GM12878 (cell line): ENCODE data around the gene PPME1. TPM values are rescaled to one million over a fixed set of nuclear protein-coding genes. Genes with fewer than 3 reads are reported as not detected.

Experiments used
- ATAC-seq: fragments of 200-7000 bp; cut with Tn5 transposase; 3 replicates; pipeline ENCODE4 v1.9.1; 2020; ENCODE audit warnings: mild to moderate bottlenecking, moderate library complexity
- BruUV-seq: library from RNA; stranded (reverse); fragments of 400-500 nt; replicated peaks from 2 replicates; lab custom pipeline; 2021; lab: Mats Ljungman, UMichigan
- CTCF ChIA-PET: fragments of 300-600 bp; sonication (Branson Sonifier 250); formaldehyde crosslinking; extraction: SDS; loops from one replicate; lab custom pipeline; 2021; ENCODE audit warnings: inconsistent platforms; lab: Yijun Ruan, JAX
- POLR2A ChIA-PET: fragments of 350-600 bp; formaldehyde crosslinking; extraction: SDS; loops from one replicate; lab custom pipeline; 2021; ENCODE audit warnings: inconsistent platforms; lab: Charles Lee
- RAD21 ChIA-PET: fragments of 300-600 bp; sonication (Branson Sonifier 250); formaldehyde crosslinking; loops from one replicate; lab custom pipeline; 2023; ENCODE audit warnings: antibody characterized with exemption; ENCODE audit not compliant: unreplicated experiment; lab: Charles Lee
- SMC1A ChIA-PET: fragments of 300-600 bp; sonication (Branson Sonifier 250); formaldehyde crosslinking; loops from one replicate; lab custom pipeline; 2023; ENCODE audit not compliant: unreplicated experiment, uncharacterized antibody; lab: Charles Lee
- DNase-seq: peaks from one replicate; pipeline ENCODE4 v3.0.0-alpha.2; 2011; ENCODE audit warnings: low read depth, low spot score
- FAIRE-seq: peaks from 3 replicates; lab custom pipeline; 2011; peaks lifted over from hg19 to GRCh38; lab: Jason Lieb, UNC
- H2AFZ ChIP-seq: 2 replicates; pipeline ENCODE4 v1.6.0; 2011; ENCODE audit warnings: low read depth, low read length, control low read depth; ENCODE audit not compliant: control insufficient read depth
- H3K27ac ChIP-seq: 2 replicates; pipeline ENCODE4 v1.5.1; 2011; ENCODE audit warnings: control low read depth; ENCODE audit not compliant: control insufficient read depth, insufficient read depth
- H3K27me3 ChIP-seq, 2 experiments: replicated peaks in 1 of 2; 2 replicates each; pipeline versions ENCODE4 v1.6.0 to v1.6.1; 2011; ENCODE audit warnings: low read length in 1 of 2; ENCODE audit not compliant: control insufficient read depth in 2 of 2, insufficient read depth in 2 of 2
- H3K36me3 ChIP-seq, 2 experiments: 2 replicates each; pipeline ENCODE4 v1.5.1; 2011; ENCODE audit warnings: low read length in 1 of 2; ENCODE audit not compliant: control insufficient read depth in 2 of 2, insufficient read depth in 2 of 2
- H3K4me1 ChIP-seq: 2 replicates; pipeline ENCODE4 v1.6.1; 2011; ENCODE audit warnings: mild to moderate bottlenecking, low read length, moderate library complexity, mixed read lengths; ENCODE audit not compliant: control insufficient read depth, insufficient read depth
- H3K4me2 ChIP-seq: 2 replicates; pipeline ENCODE4 v1.6.0; 2011; ENCODE audit warnings: control low read depth; ENCODE audit not compliant: control insufficient read depth, insufficient read depth
- H3K4me3 ChIP-seq: fragments of 200-600 bp; sonication (generic); 2 replicates; pipeline ENCODE4 v1.5.1; 2016
- H3K79me2 ChIP-seq: 2 replicates; pipeline ENCODE4 v1.6.0; 2011; ENCODE audit warnings: low read length; ENCODE audit not compliant: control insufficient read depth, insufficient read depth
- H3K9ac ChIP-seq: 2 replicates; pipeline ENCODE4 v1.8.0; 2011; ENCODE audit warnings: low read length, control low read depth, mixed read lengths; ENCODE audit not compliant: control insufficient read depth, insufficient read depth
- H3K9me3 ChIP-seq: replicated peaks from 3 replicates; pipeline ENCODE4 v1.5.1; 2011; ENCODE audit warnings: mild to moderate bottlenecking, low read length; ENCODE audit not compliant: control insufficient read depth, insufficient read depth
- H4K20me1 ChIP-seq: 2 replicates; pipeline ENCODE4 v1.6.0; 2011; ENCODE audit not compliant: control insufficient read depth, insufficient read depth
- ATF3 ChIP-seq: IDR thresholded peaks from 2 replicates; pipeline ENCODE4 v1.6.1; 2011; ENCODE audit warnings: low read depth, mild to moderate bottlenecking, low read length, moderate library complexity, borderline replicate concordance; ENCODE audit errors: extremely low read depth
- CBX5 ChIP-seq: sonication (generic); IDR thresholded peaks from 2 replicates; pipeline ENCODE4 v1.6.1; 2016; ENCODE audit warnings: low read depth, moderate library complexity, mild to moderate bottlenecking, inconsistent platforms
- IKZF1 ChIP-seq: fragments of 450-650 bp; conservative IDR thresholded peaks from 2 replicates; pipeline ENCODE4 v1.6.1; 2017; ENCODE audit warnings: antibody characterized with exemption, mild to moderate bottlenecking
- RELA ChIP-seq: fragments of 450-650 bp; IDR thresholded peaks from 2 replicates; pipeline ENCODE4 v1.8.0; 2014; ENCODE audit warnings: borderline replicate concordance; ENCODE audit not compliant: partially characterized antibody
- STAT1 ChIP-seq: fragments of 450-650 bp; conservative IDR thresholded peaks from 2 replicates; pipeline ENCODE4 v1.6.1; 2014; ENCODE audit warnings: antibody characterized with exemption, mild to moderate bottlenecking
- SUPT20H ChIP-seq: IDR thresholded peaks from 2 replicates; pipeline ENCODE4 v1.6.1; 2011; ENCODE audit warnings: low read depth, mild to moderate bottlenecking, low read length, moderate library complexity, borderline replicate concordance; ENCODE audit not compliant: control insufficient read depth
- TCF12 ChIP-seq: IDR thresholded peaks from 2 replicates; pipeline ENCODE4 v1.6.1; 2011; ENCODE audit warnings: low read depth, mild to moderate bottlenecking, low read length
- WRNIP1 ChIP-seq: IDR thresholded peaks from 2 replicates; pipeline ENCODE4 v1.6.1; 2011; ENCODE audit warnings: low read depth, low read length, improper control_type of control experiment, borderline replicate concordance
- in situ Hi-C: fragments of 300-500 bp; cut with MboI; formaldehyde crosslinking; loops from 9 replicates; pipeline ENCODE4 v1.14.3; 2018; ENCODE audit warnings: mixed read lengths
- intact Hi-C: fragments of 100-400 bp; cut with micrococcal nuclease; formaldehyde crosslinking; loops from one replicate; pipeline ENCODE4 v1.14.2; 2022; ENCODE audit not compliant: unreplicated experiment
- polyA plus RNA-seq, 11 experiments: library from polyadenylated mRNA; depleted of rRNA in 4 of 11; unstranded in 6 of 11; stranded (reverse) in 5 of 11; fragments of >200 nt; fragmentation: Nextera tagmentation in 4 of 11; fragmentation: Illumina TruSeq in 1 of 11; extraction: Ambion mirVana in 4 of 11; extraction: Trizol in 1 of 11; gene quantifications; 1 replicate in 1 of 11; 2 replicates in 10 of 11; pipeline versions ENCODE4 v1.2.1 to v1.2.3, GENCODE V29; 2011 to 2016; ENCODE audit warnings: inconsistent platforms in 2 of 11, missing spikeins in 2 of 11, low read depth in 1 of 11
- total RNA-seq, 4 experiments: library from RNA; depleted of rRNA in 3 of 4; stranded (reverse); fragments of >200 nt in 3 of 4; fragmentation: Illumina TruSeq in 1 of 4; extraction: Trizol in 1 of 4; gene quantifications; 2 replicates each; pipeline versions ENCODE4 v1.2.1 to v1.2.3, GENCODE V29; 2013 to 2021
- TF ChIP-seq, protein P1 (sequence below): fragments of 450-650 bp; IDR thresholded peaks from 2 replicates; pipeline ENCODE4 v1.6.1; 2018; ENCODE audit warnings: mild to moderate bottlenecking, low read depth, moderate library complexity; ENCODE audit not compliant: partially characterized antibody

Gene PPME1
- total and polyA plus RNA-seq, 10 of the 15 experiments (the other 5 are each of a cell fraction or from before 2014, with no cell fraction given): 3.1 to 51.4 (median 20.8) TPM

DNA sequence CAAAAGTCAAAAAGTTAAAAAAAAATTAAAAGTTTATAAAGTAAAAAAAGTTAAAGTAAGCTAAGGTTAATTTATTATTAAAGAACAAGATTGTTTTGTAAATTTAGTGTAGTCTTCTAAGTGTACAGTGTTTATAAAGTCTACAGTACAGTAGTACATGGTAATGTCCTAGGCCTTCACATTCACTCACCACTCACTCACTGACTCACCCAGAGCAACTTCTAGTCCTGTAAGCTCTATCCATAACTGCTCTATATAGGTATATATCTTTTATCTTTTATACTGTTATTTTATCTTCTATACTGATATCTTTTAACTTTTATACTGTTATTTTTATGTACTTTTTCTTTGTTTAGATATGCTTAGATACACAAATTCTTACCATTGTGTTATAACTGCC, 11.4 kb upstream of the PPME1 start:
- POLR2A ChIA-PET: no interaction called here
- TF ChIP-seq IKZF1 (no peak), CBX5 (no peak), ATF3 (no peak), WRNIP1 (no peak), STAT1 (no peak), TCF12 (no peak), RELA (no peak), SUPT20H (no peak)
- TF ChIP-seq, protein P1, sequence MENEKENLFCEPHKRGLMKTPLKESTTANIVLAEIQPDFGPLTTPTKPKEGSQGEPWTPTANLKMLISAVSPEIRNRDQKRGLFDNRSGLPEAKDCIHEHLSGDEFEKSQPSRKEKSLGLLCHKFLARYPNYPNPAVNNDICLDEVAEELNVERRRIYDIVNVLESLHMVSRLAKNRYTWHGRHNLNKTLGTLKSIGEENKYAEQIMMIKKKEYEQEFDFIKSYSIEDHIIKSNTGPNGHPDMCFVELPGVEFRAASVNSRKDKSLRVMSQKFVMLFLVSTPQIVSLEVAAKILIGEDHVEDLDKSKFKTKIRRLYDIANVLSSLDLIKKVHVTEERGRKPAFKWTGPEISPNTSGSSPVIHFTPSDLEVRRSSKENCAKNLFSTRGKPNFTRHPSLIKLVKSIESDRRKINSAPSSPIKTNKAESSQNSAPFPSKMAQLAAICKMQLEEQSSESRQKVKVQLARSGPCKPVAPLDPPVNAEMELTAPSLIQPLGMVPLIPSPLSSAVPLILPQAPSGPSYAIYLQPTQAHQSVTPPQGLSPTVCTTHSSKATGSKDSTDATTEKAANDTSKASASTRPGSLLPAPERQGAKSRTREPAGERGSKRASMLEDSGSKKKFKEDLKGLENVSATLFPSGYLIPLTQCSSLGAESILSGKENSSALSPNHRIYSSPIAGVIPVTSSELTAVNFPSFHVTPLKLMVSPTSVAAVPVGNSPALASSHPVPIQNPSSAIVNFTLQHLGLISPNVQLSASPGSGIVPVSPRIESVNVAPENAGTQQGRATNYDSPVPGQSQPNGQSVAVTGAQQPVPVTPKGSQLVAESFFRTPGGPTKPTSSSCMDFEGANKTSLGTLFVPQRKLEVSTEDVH: no peak
- TF ChIP-seq, all 136 proteins: peak for 0
- no peak for FAIRE-seq
- intact Hi-C loops: no loop called here
- Histone ChIP-seq H3K4me1 (peaks cover 10% of the 10 kb centered on the region; the same call in 1 of the 2 replicates), H3K4me2 (no peak overlapping the region), H3K36me3 (0 out of 4 replicates have a peak, but pooled peaks cover 0 to 5% of the 10 kb centered on the region in 2 experiments), H2AFZ (no peak overlapping the region), H3K9me3 (no peaks in the 10 kb centered on the region), H3K27me3 (no peaks in the 10 kb centered on the region), H3K27ac (no peak overlapping the region), H4K20me1 (no peaks in the 10 kb centered on the region), H3K79me2 (no peaks in the 10 kb centered on the region; the same call in 1 of the 2 replicates), H3K4me3 (no peak overlapping the region), H3K9ac (no peak overlapping the region)
- SMC1A ChIA-PET: interaction anchor here (0.9 kb wide), 1 partner anchor 12 kb away, joined by 3 read pairs; the partner anchor contains the start of gene PPME1
- in situ Hi-C loops: no loop called here
- no TSS peak for BruUV-seq
- DNase-seq: no peak
- ATAC-seq: no peak
- RAD21 ChIA-PET: no interaction called here
- CTCF ChIA-PET: interaction anchor here (0.8 to 1.2 kb wide), 3 partner anchors 11 to 39 kb away, joined by 3 to 4 read pairs (median 3); partner anchors contain the start of genes C2CD3 and PPME1
